ENCODE measurements around the gene OR1I1.

OR1I1 gene

DNA sequence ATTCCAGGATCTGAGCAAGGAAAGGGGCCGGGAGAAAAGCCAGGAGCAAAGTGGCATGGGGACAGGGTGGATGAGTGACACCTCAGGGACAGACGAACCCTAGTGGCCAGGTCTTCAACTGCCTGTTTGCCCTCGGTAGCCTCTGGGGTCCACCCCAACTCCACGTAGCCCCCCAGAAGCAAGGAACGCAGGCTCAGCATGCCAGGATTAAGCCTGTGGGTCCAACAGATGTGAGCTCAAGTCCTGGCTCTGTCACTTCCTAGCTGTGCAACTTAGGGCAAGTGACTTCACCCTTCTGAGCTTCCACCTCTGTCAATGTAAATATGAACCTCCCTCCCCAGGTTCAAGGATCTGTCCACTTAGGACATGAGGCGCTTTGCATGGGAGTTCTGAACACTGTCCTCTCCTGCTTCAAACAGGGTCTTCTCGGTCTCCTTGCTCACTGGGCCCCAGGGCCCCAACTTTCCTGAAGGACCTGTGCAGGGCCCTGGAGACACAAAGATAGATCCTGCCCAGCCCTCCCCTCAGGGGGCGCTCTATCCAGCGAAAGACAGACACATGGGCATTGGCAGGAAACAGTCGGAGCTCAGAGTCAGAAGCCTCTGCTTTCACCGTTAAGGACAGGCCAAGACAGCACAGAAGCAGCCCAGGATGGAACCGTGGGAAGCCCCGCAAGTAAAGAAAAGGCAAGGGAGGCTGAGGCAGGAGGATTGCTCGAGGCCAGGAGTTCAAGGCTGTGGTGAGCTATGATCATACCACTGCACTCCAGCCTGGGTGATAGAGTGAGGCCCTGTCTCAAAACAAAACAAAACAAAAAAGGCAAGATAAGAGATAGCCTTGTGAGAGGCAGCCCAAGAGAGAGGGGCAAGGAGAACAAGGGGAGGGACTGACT is 38.4 kb downstream of the OR1I1 start:
- no peak for DNase-seq

DNA sequence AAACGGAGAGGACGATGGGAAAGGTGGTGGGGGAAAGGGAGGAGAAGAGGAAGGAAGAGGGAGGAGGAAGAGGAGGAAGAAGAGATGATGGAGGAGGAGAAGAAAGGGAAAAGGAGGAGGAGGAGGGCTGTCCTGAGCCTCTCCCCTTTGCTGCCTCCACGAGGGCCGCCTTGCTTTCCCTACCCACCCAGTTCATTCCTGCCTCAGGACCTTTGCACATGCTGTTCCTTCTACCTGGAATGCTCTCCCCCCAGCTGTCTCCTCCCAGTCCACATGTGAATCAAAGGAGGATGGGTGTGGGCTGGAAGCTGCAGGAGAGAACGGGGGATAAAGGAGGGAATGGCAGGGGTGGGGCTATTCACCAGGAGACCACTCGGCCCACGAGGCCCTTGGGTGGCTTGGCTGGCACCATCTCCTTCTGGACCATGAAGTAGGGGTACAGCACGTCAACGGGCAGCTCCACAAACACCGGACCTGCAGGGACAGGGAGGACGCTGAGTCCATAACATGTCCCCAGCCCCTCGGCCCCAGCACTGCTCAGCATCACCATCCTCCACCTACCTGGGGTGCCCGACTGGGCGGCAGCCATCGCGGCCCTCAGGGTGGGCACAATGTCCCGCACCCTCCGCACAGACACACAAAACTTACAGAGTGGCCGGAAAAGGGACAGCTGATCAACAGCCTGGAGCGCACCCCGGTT is 40.5 kb downstream of the OR1I1 start:
- DNase-seq, result no peak

DNA sequence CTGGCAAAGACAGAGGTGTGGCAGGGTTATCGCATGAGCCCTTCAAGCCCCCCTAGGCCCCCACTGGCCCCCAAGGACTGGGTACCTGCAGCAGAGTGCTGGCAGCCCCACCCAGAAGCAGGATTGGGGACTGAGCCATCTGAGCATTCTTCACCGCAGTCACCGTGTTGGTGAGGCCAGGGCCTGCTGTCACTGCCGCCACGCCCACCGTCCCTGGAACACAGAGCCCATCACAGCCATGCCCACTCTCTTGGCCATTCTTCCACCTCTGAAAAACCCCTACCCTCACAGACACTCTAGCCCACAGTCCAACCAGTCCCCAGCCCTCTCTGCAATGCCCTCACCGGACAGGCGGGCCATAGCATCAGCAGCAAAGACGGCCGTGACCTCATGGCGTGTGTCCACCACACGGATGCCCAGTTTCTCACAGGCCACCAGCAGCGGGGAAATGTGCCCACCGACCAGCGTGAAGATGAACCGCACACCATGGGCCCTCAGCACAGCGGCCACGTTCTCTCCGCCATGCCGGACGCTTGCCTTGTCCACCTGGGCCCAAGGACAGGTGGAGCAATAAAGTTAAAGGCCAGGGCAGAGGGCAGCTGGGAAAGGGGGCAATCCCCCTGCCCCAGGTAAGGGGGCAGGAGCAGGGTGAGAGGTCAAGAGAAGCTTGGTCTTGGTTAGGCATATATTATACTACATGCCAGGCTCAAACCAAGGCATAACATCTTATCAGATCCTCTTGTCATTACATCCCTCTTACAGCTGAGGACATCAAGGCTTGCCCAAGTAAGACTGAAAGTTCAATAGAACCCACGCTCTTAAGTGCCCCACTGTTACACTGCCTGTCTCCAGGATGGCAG is 41.2 kb downstream of the OR1I1 start:
- no peak for DNase-seq

DNA sequence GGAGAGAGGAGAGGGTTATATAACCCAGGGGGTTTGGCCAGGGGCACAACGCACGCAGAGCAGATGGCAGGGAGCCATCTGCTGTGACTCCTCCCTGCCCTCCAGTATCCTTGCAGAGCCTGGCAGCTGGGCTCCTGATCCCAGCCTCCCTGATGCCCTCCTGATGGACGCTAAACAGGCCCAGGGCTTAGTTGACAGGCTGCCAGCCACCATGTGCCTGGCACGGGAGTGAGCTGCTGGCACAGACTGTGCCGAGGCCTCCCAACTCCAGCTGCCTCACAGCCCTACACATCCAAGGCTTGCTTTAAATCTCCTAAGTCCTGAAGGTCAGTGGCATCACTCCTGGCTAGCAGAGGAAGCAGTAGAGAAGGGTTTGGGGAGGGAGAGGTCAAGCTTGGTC is 41.9 kb downstream of the OR1I1 start:
- no peak for DNase-seq

DNA sequence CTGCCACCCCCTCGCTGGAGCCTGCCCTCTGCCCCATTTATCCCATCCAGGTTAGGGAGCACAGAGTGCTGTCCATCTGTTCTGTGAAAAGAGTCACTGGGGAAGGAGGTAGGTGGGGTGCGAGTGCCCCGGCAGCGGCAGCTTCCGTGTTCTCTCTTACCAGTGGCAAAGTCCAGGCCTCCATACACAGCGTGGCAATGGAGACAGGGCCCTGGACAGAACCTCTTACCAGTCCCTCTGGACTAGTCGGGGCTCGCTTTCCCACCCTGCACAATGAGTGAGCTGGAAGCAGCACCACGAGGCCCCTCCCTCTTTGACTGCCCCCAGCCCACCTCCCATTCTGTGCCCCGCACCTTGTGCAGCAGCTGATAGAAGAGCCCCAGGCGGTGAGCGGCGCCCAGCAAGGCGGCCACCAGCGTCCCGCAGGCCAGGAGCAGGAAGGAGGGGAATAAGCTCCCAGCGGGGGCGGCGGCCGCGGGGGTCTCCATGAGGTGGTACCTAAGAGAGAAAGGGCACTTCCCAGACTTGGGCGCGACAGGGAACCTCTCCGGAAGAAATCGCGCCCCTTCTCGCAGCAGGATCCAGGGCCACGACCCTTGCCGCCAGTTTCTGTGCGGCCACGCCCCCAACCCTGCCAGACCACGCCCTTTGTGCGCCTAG is 42.7 kb downstream of the OR1I1 start:
- DNase-seq, result no peak

DNA sequence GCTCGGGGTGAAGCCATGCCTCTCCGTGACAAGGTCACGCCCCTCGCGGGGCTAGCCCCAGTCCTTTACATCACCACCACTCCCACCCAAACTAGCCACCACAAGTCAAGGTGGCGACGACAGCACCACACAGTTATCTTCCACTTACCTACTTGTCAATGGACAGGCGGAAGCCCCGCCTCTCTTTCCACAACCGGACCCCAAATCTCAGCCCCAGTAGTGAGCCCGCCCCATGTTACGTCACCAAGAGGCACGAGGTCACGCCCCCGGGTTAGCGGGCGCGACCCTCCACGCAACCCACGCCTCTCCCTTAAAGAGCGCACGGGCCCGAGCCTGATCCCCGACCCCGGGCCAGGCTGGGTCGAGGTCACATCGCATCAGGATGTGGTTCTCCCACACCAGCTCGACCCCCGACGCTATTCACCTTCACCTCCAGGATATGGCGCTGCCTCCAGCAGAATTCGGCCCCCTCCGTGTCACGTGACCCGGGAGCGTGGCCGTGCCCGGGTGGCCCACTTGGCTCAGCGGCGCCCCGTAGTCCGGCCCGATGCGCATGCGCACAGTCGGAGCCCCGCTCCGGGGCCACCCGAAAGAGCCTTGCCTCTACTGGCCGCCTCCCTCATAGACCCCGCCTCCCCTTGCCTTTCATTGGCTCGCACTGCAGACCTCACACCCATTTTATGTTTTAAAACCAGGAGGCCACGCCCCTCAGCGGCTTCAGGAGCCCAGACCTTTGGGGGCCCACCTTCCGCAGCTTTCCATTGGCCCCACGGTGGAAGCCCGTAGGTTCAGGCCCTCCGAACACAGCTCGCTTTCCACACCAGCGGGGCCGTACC is 43.4 kb downstream of the OR1I1 start:
- peak; percentile 98 to 99 for DNase-seq

DNA sequence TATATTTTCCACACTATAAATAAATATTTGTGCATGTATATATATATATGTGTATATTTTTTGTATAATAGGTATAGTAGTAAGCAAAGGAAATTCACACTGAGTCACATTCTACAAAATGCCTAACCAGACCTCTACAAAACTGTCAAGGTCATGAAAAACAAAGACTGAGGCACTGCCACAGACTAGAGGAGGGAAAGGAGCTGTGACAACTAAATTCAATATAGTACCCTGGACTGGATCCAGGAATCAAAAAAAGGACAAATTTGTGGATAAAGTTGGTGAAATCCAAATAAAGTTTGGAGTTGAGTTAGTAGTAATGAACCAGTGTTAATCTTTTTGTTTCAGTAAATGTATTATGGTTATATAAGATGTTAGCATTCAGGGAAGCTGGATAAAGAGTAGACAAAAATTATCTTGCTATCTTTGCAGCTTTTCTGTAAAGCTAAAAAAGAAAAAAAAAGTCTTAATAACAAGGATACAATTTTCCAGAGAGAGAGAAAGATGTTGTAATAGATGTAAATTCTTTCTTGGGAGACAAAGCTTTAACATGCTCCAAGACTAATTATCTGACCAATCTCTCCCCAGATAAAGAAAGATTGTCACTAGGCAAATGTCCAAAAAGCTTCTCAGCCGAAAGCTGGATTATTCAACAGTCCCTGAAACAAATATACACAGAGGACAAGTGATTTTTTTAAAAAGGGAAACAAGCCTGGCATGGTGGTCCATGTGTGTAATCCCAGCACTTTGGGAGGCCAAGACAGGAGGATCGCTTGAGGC is 44.3 kb downstream of the OR1I1 start:
- no peak for DNase-seq

DNA sequence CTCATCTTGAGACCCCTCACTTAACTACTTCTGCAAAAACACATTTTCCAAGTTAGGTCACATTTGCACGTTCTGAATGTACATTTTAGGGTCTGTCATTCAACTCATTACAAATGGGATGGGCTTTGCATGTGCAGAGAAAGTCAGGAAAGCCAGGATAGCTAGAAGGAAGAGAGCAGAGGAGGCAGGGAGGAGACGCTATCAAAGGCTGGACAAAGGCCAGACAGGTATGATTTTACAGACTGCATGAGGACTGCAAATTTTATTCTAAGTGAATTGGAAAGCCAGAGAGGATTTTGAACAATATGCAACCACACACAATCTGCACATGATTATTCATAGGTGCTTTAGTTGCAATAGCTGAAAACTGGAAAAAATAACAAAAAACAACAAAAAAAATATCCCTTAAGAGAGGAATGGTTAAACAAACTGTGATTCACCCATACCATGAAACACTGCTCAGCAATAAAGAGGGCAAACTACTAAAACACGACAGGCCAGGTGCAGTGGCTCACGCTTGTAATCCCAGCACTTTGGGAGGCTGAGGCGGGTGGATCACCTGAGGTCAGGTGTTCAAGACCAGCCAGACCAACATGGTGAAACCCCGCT is 46.3 kb downstream of the OR1I1 start:
- no peak for DNase-seq

DNA sequence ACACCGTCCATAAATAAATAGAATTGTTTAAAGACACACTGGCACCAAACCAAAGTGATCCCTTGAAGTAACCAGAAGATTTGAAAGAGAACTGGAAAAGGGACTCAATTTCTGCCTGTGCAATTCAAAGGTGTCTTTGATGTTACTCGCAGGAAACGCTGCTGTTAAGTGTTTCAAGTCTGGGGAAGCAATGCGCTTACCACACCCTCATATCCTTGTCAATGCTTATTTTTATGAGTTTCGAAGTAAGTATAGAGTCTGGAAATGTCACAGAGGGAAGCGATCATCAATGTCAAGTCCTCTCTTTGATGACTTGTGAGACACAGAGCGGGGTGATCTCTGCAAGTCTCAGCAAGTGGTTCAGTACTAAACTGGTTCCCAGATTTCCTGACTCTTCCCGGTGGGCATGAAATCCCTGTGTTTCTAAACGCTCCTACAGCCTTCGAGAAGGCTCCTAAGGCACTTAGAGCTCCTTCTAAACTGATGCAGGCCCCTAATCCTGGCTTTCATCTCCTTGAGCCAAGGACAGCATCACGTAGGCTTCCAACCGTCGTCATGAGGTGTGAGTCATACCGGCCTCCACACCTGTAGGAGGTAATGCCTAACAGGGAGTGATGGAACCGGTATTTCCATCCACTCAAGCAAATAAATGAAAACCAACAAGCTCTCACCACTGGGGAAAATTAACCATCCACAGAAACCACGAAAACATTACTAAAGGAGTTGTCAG is 48.0 kb downstream of the OR1I1 start:
- DNase-seq, result peak in 1 of 2 donors; percentile 41

DNA sequence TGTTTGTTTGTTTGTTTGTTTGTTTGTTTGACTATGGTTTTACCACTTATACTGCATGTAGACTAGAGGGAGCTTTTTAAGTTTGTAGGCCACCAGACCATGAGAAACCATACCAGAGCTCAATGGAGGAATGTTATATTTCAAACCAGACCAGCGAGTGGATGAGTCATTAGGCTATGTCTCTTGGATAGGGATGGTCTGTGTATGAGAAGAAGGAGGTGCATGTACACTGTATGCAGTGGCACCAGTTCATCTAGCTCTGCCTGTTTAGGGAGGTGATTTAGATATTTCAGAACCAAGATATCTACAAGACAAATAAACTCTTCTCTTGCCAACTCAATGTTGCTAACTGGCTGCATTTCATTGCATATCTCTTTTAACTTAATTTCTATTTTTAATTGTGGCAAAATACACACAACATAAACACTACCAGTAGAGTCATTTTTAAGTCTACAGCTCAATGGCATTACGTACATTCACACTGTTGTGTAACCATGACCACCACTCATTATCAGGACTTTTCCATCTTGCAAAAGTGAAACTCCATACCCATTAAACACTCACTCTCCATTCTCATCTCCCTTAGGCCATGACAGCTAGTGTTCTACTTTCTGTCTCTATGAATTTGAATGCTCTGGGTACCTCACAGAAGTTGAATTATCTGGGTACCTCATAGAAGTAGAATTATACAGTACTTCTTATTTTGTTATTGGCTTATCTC is 54.4 kb downstream of the OR1I1 start:
- DNase-seq, result no peak

DNA sequence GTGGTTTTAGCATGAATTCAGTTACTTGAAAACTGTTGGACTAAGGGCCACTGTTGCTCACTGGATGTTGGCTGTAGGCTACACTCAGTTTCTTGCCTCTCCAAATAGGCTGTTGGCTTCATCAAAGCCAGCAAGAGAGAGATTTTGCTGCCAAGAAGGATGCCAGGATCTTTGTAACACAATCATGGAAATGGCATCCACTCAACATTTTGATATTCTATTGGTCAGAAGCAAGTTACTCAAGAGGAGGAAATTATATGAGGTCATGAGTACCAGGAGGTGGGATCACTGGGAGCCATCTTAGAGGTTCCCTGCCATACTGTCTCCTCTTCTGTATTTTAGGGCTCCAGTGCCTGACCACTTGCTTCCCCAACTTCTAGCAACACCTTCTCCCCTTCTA is 55.8 kb downstream of the OR1I1 start:
- DNase-seq, result no peak

DNA sequence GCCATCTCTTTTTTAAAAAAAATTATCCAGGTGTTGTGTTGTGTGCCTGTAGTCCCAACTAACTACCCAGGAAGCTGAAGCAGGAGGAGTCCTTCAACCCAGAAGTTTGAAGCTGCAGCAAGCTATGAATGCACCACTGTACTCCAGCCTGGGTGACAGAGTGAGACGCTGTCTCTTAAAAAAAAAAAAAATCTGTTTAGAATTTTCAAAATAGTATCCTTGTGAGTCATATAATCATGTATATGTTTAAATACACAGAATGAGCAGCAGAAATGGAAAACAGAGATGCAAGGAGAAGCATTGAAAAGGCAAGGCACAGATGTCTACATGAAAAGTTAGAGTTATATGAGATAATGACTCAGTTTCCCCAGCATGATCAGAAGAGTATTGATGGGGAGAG is 56.4 kb downstream of the OR1I1 start:
- no peak for DNase-seq

DNA sequence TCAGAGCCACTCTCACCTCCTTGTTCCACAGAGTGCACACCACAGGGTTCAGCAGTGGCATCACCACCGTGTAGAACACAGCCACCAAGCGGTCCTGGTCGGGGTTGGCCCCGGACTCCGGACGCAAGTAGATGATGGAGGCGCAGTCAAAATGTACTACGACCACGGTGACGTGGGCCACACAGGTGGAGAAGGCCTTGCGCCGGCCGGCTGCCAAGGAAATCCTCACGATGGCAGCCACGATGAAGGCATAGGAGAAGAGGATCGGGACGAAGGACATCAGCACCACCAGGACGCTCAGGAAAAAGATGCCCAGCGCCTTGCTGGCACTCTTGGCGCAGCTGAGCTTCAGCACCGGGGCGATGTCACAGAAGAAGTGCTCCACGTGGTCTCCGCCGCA is 59.1 kb downstream of the OR1I1 start:
- no peak for DNase-seq

DNA sequence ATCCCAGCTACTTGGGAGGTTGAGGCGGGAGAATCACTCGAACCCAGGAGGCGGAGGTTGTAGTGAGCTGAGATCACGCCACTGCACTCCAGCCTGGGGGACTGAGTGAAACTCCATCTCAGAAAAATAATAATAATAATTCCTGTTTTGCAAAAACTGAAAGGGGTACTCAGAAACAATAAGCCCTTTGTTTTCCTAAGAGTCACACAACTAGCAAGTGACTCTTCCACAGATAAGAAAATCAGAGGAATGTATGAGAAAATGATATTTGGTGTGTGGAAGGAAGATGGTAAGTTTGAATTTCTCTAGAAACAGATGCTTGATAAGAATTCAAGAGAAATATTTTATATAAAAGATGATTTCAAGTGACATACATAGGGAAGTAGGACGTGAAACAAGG is 60.3 kb downstream of the OR1I1 start:
- no peak for DNase-seq

Measured in CD4-positive, alpha-beta T cell treated with Interleukin-4 for 1 hour (primary cell).